H1 (cell line): ENCODE data around the gene THRB. TPM values are rescaled to one million over a fixed set of nuclear protein-coding genes. Genes with fewer than 3 reads are reported as not detected.

Source experiments
- PHF8 ChIP-seq: fragments of 200-600 bp; sonication (generic); conservative IDR thresholded peaks from 2 replicates; pipeline ENCODE4 v1.7.1; 2012; ENCODE audit warnings: low read depth, mild to moderate bottlenecking, inconsistent platforms, low read length, moderate library complexity
- TCF12 ChIP-seq: IDR thresholded peaks from 2 replicates; pipeline ENCODE4 v1.6.1; 2011; ENCODE audit warnings: low read depth, mild to moderate bottlenecking, low read length
- TEAD4 ChIP-seq: IDR thresholded peaks from 2 replicates; pipeline ENCODE4 v1.6.1; 2012; ENCODE audit warnings: low read depth, low read length, inconsistent platforms, mixed read lengths
- polyA plus RNA-seq, 7 experiments: library from polyadenylated mRNA; depleted of rRNA in 3 of 7; stranded (reverse) in 5 of 7; unstranded in 2 of 7; fragments of >200 nt in 5 of 7; fragments of 200-250 nt in 2 of 7; gene quantifications; 1 replicate in 5 of 7; 2 replicates in 1 of 7; 4 replicates in 1 of 7; pipeline versions ENCODE4 v1.2.1 to v1.2.3, GENCODE V29; 2011 to 2013; ENCODE audit warnings: missing spikeins in 2 of 7, mixed read lengths in 2 of 7
- total RNA-seq: library from RNA; stranded (reverse); fragmentation: NEBNext Ultra II Directional; extraction: Animal tissue kit (Norgen Biotek cat#: 25700); gene quantifications from 2 replicates; pipeline ENCODE4 v1.2.1, GENCODE V29; 2021

The THRB gene
- total and polyA plus RNA-seq, 2 of the 8 experiments (the other 6 are each of a cell fraction or from before 2014, with no cell fraction given), result 0.98 to 3.9 TPM

DNA sequence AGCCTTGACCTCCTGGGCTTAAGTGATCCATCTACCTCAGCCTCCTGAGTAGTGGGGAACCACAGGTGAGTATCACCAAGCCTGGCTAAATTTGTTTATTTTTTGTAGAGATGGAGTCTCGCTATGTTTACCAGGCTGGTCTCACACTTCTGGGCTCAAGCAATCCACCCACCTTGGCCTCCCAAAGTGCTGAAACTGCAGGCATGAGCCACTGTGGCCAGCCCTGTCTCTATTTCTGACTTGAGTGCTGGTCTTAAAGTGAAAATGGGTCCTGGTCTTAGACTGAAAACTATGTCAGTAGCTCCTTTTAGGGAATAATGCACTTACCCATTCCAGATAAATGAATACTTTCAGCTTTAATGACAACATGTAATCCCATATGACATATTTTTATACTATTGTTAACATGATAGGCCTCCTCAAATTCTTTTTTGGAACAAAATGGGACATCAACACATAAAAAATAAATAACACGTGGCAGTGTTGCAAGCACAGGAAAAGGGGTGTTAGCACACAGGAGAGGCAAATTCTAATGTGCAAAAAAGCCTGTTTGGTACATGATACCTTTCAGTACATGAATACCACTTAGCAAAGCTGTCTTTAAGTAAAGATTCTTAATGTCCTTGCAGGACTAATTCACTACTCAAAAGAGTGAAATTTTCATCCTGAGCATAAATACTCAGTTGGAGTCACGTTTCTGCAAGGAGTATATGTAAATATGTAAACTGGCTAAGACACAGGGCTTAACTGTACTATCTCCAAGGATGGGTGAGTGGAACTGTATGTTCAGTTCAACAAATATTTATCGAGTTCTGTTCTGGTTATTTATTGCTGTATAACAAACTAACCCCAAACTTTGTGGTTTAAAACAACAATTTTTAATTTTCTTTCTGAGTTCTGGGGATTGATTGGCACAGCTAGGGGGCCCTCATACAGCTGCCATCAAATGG is 354.9 kb downstream of the THRB start (continued):
- TF ChIP-seq TEAD4 (no peak), TCF12 (no peak), PHF8 (no peak)
